Endothelial cell of umbilical vein (primary cell): ENCODE measurements around the gene DAZAP1. TPM values are rescaled to one million over a fixed set of nuclear protein-coding genes. Genes with fewer than 3 reads are reported as not detected.

Experiments used
- BruUV-seq: library from RNA; stranded (reverse); fragments of 400-500 nt; replicated peaks from 2 replicates; lab custom pipeline; 2021; lab: Mats Ljungman, UMichigan
- CTCF ChIA-PET: fragments of 300-600, 350-600 bp; sonication (Branson Sonifier 250); formaldehyde crosslinking; loops from one replicate; lab custom pipeline; 2021; ENCODE audit warnings: antibody characterized with exemption, inconsistent platforms; lab: Charles Lee
- POLR2A ChIA-PET: fragments of 300-600, 350-600 bp; sonication (Branson Sonifier 250); formaldehyde crosslinking; loops from one replicate; lab custom pipeline; 2021; ENCODE audit warnings: antibody characterized with exemption, inconsistent platforms; lab: Charles Lee
- DNase-seq: peaks from one replicate; pipeline ENCODE4 v3.0.0-alpha.2; 2011; ENCODE audit warnings: low read depth, low spot score
- FAIRE-seq: peaks from 2 replicates; lab custom pipeline; 2011; peaks lifted over from hg19 to GRCh38; lab: Jason Lieb, UNC
- H2AFZ ChIP-seq: 2 replicates; pipeline ENCODE4 v1.6.0; 2012; ENCODE audit warnings: low read depth, low read length, control low read depth, inconsistent platforms
- H3K27ac ChIP-seq: 2 replicates; pipeline ENCODE4 v1.5.1; 2011; ENCODE audit warnings: low read depth, mild to moderate bottlenecking, control low read depth, low read length, moderate library complexity; ENCODE audit not compliant: insufficient read depth
- H3K27me3 ChIP-seq, 2 experiments: 2 replicates each; pipeline versions ENCODE4 v1.6.0 to v1.6.1; 2011; ENCODE audit warnings: low read length in 2 of 2, mixed read lengths in 1 of 2; ENCODE audit not compliant: control insufficient read depth in 2 of 2, insufficient read depth in 2 of 2
- H3K36me3 ChIP-seq, 2 experiments: 2 replicates in 1 of 2; 3 replicates in 1 of 2; pipeline ENCODE4 v1.5.1; 2011; ENCODE audit warnings: low read length in 2 of 2, mild to moderate bottlenecking in 1 of 2, moderate library complexity in 1 of 2; ENCODE audit not compliant: control insufficient read depth in 2 of 2, insufficient read depth in 2 of 2; ENCODE audit errors: extremely low read depth in 1 of 2
- H3K4me1 ChIP-seq: 3 replicates; pipeline ENCODE4 v1.5.1; 2011; ENCODE audit warnings: mild to moderate bottlenecking, low read length; ENCODE audit not compliant: control insufficient read depth, insufficient read depth; ENCODE audit errors: extremely low read depth
- H3K4me2 ChIP-seq: 2 replicates; pipeline ENCODE4 v1.6.1; 2011; ENCODE audit warnings: low read length, control low read depth, mixed read lengths; ENCODE audit not compliant: insufficient read depth
- H3K4me3 ChIP-seq, 3 experiments: fragments of 200-600 bp in 1 of 3; sonication (generic), shearing (Covaris generic) in 1 of 3; replicated peaks in 1 of 3; 2 replicates each; pipeline ENCODE4 v1.5.1; 2011 to 2016; ENCODE audit warnings: control low read depth in 3 of 3, low read length in 3 of 3, mild to moderate bottlenecking in 2 of 3, inconsistent platforms in 1 of 3, low read depth in 1 of 3, moderate library complexity in 1 of 3; ENCODE audit not compliant: insufficient read depth in 1 of 3
- H3K79me2 ChIP-seq: 2 replicates; pipeline ENCODE4 v1.6.0; 2012; ENCODE audit warnings: low read length, inconsistent platforms; ENCODE audit not compliant: control insufficient read depth, insufficient read depth
- H3K9ac ChIP-seq: replicated peaks from 2 replicates; pipeline ENCODE3; 2011; ENCODE audit warnings: low read length, control low read depth; ENCODE audit not compliant: insufficient read depth; ENCODE audit errors: extremely low read depth
- H3K9me1 ChIP-seq: replicated peaks from 3 replicates; pipeline ENCODE4 v1.6.0; 2011; ENCODE audit warnings: mild to moderate bottlenecking, low read length; ENCODE audit not compliant: control insufficient read depth, insufficient read depth; ENCODE audit errors: extremely low read depth
- H3K9me3 ChIP-seq: replicated peaks from 2 replicates; pipeline ENCODE4 v1.5.1; 2012; ENCODE audit warnings: low read length, inconsistent platforms; ENCODE audit not compliant: control insufficient read depth, insufficient read depth
- H4K20me1 ChIP-seq: replicated peaks from 2 replicates; pipeline ENCODE3; 2011; ENCODE audit warnings: mild to moderate bottlenecking, low read length; ENCODE audit not compliant: control insufficient read depth, insufficient read depth; ENCODE audit errors: extremely low read depth
- EZH2 ChIP-seq: IDR thresholded peaks from 2 replicates; pipeline ENCODE4 v1.6.1; 2012; ENCODE audit warnings: borderline replicate concordance, low read depth, mild to moderate bottlenecking, moderate library complexity, low read length, inconsistent platforms; ENCODE audit not compliant: severe bottlenecking
- FOS ChIP-seq: IDR thresholded peaks from 2 replicates; pipeline ENCODE4 v1.6.1; 2011; ENCODE audit warnings: mild to moderate bottlenecking, low read length, moderate library complexity, borderline replicate concordance; ENCODE audit not compliant: insufficient read depth
- GATA2 ChIP-seq: IDR thresholded peaks from 2 replicates; pipeline ENCODE4 v1.7.0; 2011; ENCODE audit warnings: low read depth, mild to moderate bottlenecking, moderate library complexity, mixed read lengths, low read length; ENCODE audit not compliant: insufficient read length, insufficient read depth
- JUN ChIP-seq: IDR thresholded peaks from 2 replicates; pipeline ENCODE4 v1.6.1; 2011; ENCODE audit warnings: borderline replicate concordance, low read depth; ENCODE audit not compliant: insufficient read length, insufficient read depth
- MYC ChIP-seq: IDR thresholded peaks from one replicate; pipeline ENCODE4 v1.6.1; 2011; ENCODE audit warnings: mild to moderate bottlenecking, low read depth, low read length
- POLR2A ChIP-seq: IDR thresholded peaks from 2 replicates; pipeline ENCODE4 v1.6.1; 2012; ENCODE audit warnings: low read depth, mild to moderate bottlenecking, control low read depth, low read length
- POLR2AphosphoS5 ChIP-seq: IDR thresholded peaks from 2 replicates; pipeline ENCODE4 v1.6.1; 2012; ENCODE audit warnings: low read depth, mild to moderate bottlenecking, control low read depth, low read length, moderate library complexity; ENCODE audit not compliant: insufficient read depth
- dilution Hi-C: fragments of 300-500 bp; cut with MboI; formaldehyde crosslinking; loops from one replicate; pipeline ENCODE4 v1.15.0; 2019; ENCODE audit warnings: low sequenced_read_pairs; ENCODE audit not compliant: extremely low pct_ligation_motif_present
- intact Hi-C: fragments of 100-400 bp; cut with micrococcal nuclease; formaldehyde crosslinking; loops from one replicate; pipeline ENCODE4 v1.10.0; 2022
- polyA plus RNA-seq, 4 experiments: library from polyadenylated mRNA; depleted of rRNA in 3 of 4; stranded (reverse) in 3 of 4; unstranded in 1 of 4; fragments of >200 nt; gene quantifications; 2 replicates each; pipeline versions ENCODE4 v1.2.1 to v1.2.3, GENCODE V29; 2011 to 2012; ENCODE audit warnings: missing spikeins in 1 of 4
- total RNA-seq: library from RNA; stranded (reverse); gene quantifications from 2 replicates; pipeline ENCODE4 v1.2.3, GENCODE V29; 2021
- TF ChIP-seq, protein P1 (sequence below), 2 donors: IDR thresholded peaks; 1 replicate in 1 of 2; 2 replicates in 1 of 2; pipeline ENCODE4 v1.5.1; 2011; ENCODE audit warnings: low read length in 2 of 2, mild to moderate bottlenecking in 2 of 2, moderate library complexity in 2 of 2, control low read depth in 1 of 2, inconsistent platforms in 1 of 2, low read depth in 1 of 2; ENCODE audit not compliant: insufficient read depth in 1 of 2; ENCODE audit errors: extremely low read depth in 1 of 2
- TF ChIP-seq, protein P2 (sequence below): IDR thresholded peaks from 2 replicates; pipeline ENCODE4 v1.6.1; 2011; ENCODE audit not compliant: insufficient read depth, insufficient read length

Gene DAZAP1
- total and polyA plus RNA-seq, 2 donors (not counting 3 experiments of a cell fraction or from before 2014, with no cell fraction given), result 50.1 to 187 TPM

DNA sequence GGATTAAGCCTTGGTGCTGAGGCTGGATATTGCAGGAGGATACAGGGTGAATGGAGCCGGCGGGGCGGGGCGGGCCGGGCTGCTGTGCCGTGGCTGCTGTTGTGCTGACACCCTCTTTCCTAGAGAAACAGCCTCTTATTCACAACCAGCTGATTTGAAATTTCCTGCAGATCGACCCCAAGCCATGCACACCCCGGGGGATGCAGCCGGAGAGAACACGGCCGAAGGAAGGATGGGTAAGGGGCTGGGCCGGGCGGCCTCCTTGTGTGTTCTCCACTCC lies 11.1 kb downstream of the DAZAP1 start:
- intact Hi-C loops (no loop called here), dilution Hi-C loops (no loop called here)
- H3K36me3 ChIP-seq, result peaks cover 16 to 51% of the 10 kb centered on the region in 2 experiments
- peaks cover 85% of the 10 kb centered on the region for H3K79me2 ChIP-seq
- peaks cover 19% of the 10 kb centered on the region for H3K4me1 ChIP-seq
- no peak for TF ChIP-seq POLR2AphosphoS5
- no peak for TF ChIP-seq EZH2
- TF ChIP-seq MYC, result no peak
- TF ChIP-seq POLR2A, result no peak
- no peak for TF ChIP-seq JUN
- TF ChIP-seq FOS, result no peak
- TF ChIP-seq, protein P1, sequence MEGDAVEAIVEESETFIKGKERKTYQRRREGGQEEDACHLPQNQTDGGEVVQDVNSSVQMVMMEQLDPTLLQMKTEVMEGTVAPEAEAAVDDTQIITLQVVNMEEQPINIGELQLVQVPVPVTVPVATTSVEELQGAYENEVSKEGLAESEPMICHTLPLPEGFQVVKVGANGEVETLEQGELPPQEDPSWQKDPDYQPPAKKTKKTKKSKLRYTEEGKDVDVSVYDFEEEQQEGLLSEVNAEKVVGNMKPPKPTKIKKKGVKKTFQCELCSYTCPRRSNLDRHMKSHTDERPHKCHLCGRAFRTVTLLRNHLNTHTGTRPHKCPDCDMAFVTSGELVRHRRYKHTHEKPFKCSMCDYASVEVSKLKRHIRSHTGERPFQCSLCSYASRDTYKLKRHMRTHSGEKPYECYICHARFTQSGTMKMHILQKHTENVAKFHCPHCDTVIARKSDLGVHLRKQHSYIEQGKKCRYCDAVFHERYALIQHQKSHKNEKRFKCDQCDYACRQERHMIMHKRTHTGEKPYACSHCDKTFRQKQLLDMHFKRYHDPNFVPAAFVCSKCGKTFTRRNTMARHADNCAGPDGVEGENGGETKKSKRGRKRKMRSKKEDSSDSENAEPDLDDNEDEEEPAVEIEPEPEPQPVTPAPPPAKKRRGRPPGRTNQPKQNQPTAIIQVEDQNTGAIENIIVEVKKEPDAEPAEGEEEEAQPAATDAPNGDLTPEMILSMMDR (IDR thresholded peaks at IDR 0.05; ENCODE audit: extremely low read depth in 1 of 2, insufficient read depth in 1 of 2, low read depth in 1 of 2, low read length in 2 of 2), result no peak
- TF ChIP-seq GATA2, result no peak
- TF ChIP-seq, protein P2, sequence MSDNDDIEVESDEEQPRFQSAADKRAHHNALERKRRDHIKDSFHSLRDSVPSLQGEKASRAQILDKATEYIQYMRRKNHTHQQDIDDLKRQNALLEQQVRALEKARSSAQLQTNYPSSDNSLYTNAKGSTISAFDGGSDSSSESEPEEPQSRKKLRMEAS, result no peak
- H3K9me3 ChIP-seq, result no peaks in the 10 kb centered on the region
- no peak overlapping the region for H3K4me3 ChIP-seq
- no peaks in the 10 kb centered on the region for H3K9me1 ChIP-seq
- no peak overlapping the region for H2AFZ ChIP-seq
- H3K27me3 ChIP-seq, result no peaks in the 10 kb centered on the region
- BruUV-seq, result no TSS peak
- POLR2A ChIA-PET, result no interaction called here
- CTCF ChIA-PET, result no interaction called here
- H4K20me1 ChIP-seq, result no peaks in the 10 kb centered on the region
- DNase-seq (no peak), FAIRE-seq (no peak)
- no peak overlapping the region for H3K9ac ChIP-seq
- no peak overlapping the region for H3K27ac ChIP-seq
- H3K4me2 ChIP-seq, result no peak overlapping the region
